GM08714 (cell line): Measurements from ENCODE around the gene SIMC1.
"Not testable (repeated sequence)": the region's sequence is repeated elsewhere in the genome, so short reads cannot be mapped to it uniquely, and the experiment has no call there.

Experiments
- H3K4me3 ChIP-seq: fragments of 200-500 bp; sonication (Bioruptor generic); 2 replicates; pipeline ENCODE4 v1.5.1; 2014; ENCODE audit warnings: mild to moderate bottlenecking, low read length, inconsistent platforms
- ZNF274 ChIP-seq: IDR thresholded peaks from 2 replicates; pipeline ENCODE4 v1.6.1; 2012; ENCODE audit warnings: mild to moderate bottlenecking, low read depth, low read length

Gene SIMC1

DNA sequence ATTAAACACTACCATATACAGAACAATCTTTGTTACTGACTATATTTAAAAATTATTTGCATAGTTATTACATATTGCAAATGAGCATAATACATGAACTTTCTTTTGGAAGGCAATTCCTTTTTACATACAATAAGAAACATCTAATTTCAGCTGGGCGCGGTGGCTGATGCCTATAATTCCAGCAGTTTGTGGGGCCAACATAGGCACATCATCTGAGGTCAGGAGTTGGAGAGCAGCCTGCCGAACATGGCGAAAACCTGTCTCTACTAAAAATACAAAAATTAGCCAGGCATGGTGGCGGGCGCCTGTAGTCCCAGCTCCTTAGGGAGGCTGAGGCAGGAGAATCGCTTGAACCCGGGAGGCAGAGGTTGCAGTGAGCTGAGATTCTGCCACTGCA lies 36.4 kb upstream of the SIMC1 start:
- TF ChIP-seq ZNF274: no peak
- no peak overlapping the region for H3K4me3 ChIP-seq

DNA sequence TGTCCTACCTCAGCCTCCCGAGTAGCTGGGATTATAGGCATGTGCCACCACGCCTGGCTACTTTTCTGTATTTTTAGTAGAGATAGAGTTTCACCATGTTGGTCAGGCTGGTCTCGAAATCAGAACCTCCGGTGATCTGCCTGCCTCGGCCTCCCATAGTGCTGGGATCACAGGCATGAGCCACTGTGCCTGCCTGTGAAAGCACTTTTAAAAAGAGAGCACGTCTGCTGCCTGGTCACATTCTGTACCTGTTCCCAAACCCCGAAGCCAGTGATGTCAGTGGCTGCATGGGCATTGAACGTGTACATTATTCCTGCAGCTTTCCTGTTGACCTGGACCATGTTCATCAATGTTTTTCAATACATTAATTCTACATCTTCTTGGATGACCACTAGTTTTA lies 35.1 kb upstream of the SIMC1 start:
- TF ChIP-seq ZNF274: no peak
- no peak overlapping the region for H3K4me3 ChIP-seq

DNA sequence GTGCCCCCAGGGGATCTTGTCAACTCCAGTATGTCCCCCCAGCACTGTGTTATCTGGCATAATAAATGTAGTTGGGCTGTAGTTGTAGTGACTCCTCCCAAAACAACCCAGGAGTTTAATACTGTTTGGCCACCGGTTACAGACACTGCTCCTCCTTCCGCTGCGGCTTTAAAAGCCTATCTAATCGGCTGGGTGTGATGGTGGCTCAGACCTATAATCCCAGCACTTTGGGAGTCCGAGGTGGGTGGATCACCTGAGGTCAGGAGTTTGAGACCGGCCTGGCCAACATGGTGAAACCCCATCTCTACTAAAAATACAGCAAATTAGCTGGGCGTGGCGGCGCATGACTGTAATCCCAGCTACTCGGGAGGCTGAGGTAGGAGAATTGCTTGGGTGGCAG lies 34.7 kb upstream of the SIMC1 start:
- not testable (repeated sequence) for H3K4me3 ChIP-seq

DNA sequence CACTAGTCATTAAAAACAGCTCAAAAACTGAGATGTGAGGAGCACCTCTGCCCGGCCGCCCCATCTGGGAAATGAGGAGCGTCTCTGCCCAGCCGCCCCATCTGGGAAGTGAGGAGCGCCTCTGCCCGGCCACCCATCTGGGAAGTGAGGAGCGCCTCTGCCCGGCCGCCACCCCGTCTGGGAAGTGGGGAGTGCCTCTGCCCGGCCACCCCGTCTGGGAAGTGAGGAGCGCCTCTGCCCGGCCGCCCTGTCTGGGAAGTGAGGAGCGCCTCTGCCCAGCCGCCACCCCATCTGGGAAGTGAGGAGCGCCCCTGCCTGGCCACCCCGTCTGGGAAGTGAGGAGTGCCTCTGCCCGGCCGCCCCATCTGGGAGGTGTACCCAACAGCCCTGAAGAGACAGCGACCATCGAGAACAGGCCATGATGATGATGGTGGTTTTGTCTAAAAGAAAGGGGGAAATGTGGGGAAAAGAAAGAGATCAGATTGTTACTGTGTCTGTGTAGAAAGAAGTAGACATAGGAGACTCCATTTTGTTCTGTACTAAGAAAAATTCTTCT lies 23.7 kb upstream of the SIMC1 start:
- H3K4me3 ChIP-seq: not testable (repeated sequence)

DNA sequence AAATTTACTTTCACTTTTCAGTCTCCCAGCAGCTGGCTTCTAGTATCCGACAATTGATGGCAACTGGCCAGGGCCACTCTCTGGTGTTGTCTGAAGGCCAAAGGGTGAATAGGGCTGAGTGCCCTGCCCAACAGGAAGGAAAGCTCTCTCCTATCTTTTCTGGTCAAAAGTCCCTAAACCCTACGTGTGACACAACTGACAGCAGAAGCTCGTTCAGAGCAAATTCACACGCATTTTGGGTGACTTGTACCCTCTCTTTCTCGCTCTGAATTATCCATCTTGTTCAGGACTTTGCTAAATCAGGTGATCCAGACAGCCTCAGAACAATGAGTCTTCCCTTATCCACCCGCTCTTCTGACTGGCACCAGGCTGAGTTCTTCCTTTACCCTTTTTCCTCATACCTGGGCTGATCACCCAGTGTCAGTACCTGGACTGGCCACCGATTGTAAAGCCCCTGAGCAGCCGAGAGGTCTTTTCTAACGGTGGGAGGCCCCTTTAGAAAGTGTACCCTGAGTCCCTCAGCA lies 21.8 kb upstream of the SIMC1 start:
- H3K4me3 ChIP-seq: not testable (repeated sequence)

DNA sequence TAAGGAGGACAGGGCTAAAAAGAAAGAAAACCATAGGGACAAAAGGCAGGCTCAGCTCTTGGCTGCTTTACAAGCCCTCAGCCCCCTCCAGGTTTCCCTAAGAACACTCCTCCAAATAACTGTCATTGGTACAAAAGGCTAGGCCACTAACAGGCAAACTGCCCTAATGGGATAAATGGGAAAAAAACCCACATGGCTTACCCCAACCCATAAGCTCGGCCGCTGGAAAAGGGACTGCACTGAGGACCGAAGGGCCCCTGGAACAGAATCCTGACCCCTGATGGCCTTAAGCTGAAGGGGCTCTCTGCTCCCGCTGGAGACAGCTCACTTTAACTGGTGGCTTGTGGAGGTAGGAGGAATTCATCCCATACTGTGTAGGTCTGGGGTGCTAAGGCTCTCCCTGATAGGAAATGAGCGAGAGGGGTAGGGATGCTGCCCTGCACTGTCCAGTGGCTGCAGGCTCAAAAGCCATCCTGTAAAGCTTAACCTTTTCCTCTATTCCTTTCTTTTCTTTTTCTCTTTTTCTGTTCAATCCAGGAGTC lies 21.0 kb upstream of the SIMC1 start:
- not testable (repeated sequence) for H3K4me3 ChIP-seq

DNA sequence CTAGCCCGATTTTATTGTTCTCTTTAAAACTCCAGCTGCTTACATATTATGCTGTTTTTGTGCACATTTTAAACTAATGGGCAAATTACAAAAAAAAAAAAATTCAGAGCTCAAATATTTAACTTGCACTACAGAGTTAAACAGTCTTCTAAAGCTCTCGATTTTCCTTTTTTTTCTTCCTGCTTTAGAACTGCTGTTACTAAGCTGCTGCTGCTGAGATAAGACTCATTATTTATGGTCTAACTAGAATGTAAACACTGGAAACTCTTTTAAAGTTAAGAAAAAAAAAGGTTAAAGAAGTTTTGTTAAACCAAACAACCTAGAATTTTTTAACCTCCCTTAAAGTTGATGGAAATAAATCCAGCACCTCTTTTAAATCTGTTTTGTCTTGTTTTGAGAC lies 20.5 kb upstream of the SIMC1 start:
- H3K4me3 ChIP-seq: not testable (repeated sequence)

DNA sequence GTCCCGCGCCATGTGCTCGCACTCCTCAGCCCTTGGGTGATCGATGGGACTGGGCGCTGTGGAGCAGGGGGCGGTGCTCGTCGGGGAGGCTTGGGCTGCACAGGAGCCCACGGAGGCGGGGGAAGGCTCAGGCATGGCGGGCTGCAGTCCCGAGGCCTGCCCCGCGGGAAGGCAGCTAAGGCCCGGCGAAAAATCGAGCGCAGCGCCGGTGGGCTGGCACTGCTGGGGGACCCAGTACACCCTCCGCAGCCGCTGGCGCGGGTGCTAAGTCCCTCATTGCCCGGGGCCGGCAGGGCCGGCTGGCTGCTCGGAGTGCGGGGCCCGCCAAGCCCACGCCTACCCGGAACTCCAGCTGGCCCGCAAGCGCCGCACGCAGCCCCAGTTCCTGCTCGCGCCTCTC lies 16.2 kb upstream of the SIMC1 start:
- not testable (repeated sequence) for H3K4me3 ChIP-seq

DNA sequence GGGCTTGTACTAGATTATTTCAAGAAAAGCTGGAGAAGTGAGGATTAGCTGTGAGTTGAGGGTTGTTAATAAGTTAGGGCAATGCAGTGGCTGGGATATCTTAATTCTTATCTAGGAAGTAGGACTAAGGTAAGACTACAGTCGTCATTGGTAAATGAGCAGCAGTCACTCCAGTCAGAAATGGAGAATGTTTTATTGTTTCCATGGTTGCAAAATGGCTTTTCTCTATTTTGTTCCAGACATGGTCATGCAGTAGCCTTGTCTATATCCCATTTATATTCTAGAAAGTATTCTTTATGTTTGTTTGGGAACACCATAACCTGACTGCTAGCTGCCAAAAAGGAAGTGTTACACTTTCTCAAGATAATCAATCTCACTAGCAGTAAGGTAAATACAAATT lies 9.9 kb upstream of the SIMC1 start:
- H3K4me3 ChIP-seq: not testable (repeated sequence)

DNA sequence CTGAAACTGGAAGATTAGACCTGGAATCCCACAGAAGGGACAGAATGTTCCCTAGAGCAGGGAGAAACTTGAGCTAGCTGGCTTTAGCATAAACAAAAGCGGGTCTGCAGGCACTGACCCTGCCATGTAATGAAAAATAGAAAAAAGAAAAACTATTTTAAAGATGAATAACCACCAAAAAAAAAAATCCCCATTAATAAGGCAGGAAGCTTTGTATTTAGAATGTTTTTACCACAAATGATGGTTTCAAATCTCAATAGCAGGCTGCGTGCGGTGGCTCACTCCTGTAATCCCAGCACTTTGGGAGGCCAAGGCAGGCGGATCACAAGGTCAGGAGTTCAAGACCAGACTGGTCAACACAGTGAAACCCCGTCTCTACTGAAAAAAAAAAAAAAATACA lies 5.0 kb upstream of the SIMC1 start:
- H3K4me3 ChIP-seq: not testable (repeated sequence)

DNA sequence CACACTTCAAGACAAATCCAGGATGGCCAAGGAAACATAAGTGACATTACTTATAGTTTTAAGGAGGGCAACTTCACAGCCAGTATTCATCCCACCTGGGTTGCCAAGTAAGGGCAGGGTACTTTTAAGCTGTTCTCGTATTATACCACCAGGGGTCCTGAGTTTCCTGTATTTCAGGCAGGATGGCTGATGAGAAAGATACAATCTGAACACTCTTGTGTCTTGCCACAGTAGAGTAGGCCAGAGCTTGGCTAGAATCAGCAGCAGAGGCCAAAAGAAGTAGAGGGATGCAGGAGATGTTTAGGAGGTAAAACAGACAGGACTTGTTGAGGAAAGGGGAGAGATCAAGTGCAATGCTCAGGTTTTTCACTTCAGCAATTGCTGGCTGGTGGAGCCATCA lies 3.1 kb upstream of the SIMC1 start:
- H3K4me3 ChIP-seq: not testable (repeated sequence)

DNA sequence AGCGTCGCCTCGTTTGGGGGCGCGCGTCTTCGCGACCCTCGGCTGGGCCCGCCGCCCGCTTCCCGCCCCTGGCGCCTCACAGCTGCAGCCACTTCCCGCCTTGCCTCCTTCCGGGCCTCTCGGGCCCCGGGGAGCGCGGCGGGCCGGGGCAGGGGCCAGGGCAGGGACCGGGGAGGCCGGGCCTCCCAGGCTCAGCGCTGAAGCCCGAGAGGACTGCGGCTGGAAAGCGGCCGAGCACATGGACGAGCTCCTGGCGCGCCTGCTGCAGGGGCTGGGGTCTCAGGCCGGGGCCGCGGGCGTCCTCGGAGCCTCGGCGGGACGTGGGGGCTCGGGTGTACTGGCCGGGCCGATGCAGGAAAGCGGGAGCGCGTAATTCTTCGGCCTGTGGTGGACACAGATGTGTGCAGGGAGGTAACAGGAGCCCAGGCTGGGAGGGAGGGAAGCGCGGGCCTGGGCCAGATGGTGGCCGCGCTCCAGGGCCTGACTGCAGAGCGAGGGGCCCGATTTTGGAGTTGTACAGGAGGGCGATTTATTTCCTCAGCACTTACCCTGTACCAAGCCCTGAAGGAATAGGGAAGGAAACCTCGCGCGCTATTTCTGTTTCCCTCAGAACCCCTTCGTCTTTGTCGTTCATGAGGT lies 540 bp downstream of the SIMC1 start:
- peak overlapping the region; percentile 49; the same call in 1 of the 2 replicates for H3K4me3 ChIP-seq

DNA sequence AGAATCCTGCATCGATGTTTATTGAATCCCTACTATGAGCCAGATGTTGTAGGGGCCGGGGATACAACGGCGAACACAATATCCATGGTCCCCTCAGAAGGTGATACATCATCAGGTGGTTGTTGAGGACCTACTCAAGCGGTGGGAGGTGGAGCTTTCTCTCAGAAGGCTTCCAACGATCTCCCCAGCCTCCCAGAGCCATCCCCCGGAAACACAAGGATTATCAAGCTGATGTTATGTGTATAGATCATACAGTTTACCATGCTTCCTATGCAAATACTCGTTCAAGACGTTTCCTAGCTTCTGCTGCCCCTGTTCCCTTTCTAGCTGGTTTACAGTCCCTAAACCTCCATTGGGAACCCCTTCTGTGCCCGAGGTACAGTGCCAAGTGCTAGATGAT lies 1.1 kb downstream of the SIMC1 start:
- H3K4me3 ChIP-seq: not testable (repeated sequence)

DNA sequence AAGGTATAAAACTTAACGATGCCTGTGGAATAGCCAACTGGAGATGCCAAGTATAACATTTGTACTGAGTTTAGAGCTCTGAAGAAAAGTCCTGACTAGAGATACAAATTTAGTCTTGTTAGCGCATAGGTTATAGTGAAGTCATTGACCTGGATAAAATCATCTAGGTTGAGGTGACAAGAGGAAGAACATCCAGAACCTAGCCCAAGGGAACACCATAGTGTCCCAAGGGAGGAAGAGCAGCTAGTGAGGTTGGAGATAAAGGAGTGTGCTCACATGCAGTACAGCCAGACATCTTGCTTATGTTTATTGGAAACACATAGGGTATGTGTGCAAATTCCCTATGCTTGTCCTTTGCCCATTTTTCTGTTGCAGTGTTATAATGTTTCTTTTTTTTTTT lies 6.1 kb downstream of the SIMC1 start:
- H3K4me3 ChIP-seq: not testable (repeated sequence)

DNA sequence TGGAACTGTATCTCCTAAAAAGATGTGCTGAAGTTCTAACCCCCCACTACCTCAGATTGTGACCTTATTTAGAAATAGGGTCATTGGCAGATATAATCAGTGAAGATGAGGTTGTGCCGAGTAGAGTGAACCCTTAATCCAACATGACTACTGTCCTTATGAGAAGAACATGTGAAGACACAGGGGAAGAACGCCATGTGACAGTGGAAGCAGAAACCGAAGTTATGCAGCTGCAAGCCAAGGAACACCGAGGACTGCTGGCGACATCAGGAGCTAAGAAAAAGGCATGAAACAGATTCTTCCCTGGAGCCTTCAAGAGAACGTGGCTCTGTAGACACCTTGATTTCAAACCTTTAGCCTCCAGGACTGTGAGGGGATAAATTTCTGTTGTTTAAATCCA lies 6.8 kb downstream of the SIMC1 start:
- not testable (repeated sequence) for H3K4me3 ChIP-seq

DNA sequence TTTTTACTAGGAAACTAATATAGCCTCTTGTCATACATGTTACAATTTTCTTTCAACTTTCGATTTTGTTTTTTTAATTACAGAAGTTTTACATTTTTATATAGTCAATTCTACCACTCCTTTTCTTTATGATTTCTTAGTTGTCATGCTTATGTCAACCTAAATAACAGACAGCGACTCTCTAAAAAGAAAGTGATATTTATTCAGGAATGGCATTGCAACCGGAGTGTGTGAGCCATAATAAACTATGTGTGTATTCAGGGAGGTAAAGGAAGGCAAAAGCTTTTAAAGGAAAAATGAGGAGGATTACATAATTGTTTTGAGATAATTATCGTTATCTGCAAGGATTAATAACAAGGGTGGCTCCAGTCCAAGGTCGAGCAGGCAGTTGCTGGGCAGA lies 7.3 kb downstream of the SIMC1 start:
- not testable (repeated sequence) for H3K4me3 ChIP-seq

DNA sequence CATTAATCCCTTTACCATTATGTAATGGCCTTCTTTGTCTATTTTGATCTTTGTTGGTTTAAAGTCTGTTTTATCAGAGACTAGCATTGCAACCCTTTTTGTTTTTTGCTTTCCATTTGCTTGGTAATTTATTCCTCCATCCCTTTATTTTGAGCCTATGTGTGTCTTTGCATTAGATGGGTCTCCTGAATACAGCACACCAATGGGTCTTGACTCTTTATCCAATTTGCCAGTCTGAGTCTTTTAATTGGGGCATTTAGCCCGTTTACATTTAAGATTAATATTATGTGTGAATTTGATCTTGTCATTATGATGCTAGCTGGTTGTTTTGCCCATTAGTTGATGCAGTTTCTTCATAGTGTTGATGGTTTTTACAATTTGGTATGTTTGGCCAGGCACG lies 12.5 kb downstream of the SIMC1 start:
- H3K4me3 ChIP-seq: not testable (repeated sequence)

DNA sequence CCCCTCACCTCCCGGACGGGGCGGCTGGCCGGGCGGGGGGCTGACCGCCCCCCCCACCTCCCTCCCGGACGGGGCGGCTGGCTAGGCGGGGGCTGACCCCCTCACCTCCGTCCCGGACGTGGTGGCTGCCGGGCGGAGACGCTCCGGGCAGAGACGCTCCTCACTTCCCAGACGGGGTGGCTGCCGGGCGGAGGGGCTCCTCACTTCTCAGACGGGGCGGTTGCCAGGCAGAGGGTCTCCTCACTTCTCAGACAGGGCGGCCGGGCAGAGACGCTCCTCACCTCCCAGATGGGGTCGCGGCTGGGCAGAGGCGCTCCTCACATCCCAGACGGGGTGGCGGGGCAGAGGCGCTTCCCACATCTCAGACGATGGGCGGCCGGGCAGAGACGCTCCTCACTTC lies 13.9 kb downstream of the SIMC1 start:
- not testable (repeated sequence) for H3K4me3 ChIP-seq

DNA sequence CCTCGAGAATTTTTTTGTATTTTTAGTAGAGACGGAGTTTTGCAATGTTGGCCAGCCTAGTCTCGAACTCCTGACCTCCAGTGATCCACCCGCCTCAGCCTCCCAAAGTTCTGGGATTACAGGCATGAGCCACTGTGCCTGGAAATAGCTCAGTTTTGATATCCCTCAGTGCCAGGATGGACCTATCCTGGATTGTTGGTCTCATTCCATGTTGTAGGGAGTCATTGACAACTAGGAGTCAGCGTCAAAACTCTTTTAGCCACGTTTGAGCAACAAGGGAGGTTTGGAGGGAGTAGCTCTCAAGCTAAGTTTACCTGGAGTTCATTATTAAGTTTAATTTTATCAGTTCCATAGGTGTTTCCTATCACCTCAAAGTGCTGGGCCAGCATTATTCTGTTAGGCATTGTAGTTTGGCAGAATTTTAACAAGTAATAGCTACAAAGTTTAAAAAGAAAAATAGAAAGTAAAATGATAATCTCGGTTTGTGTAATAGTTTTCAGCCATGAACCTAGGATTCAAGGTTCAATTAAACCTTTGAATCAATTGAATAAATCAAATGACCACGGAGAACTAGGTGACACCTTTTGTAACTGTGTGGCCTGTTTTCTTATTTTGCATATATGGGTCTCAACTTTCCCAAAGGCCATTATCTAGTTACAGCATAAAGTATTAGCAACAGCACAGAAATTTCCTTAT lies 15.3 kb downstream of the SIMC1 start:
- not testable (repeated sequence) for H3K4me3 ChIP-seq

DNA sequence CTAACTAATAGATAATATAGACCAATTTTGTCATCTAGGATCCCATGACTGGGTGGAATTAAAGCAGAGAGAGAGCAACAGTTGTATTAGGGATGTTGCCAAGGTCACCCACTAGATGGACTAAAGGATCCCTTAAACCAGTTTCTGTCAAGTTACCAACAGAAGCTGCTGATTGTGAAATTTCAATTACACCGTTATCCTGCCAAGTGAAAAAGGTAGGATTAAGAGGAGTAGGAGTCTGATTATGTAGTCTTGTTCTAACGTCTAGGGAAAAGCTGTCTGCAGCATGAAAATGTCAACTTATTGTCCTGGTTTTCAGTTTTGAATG lies 15.8 kb downstream of the SIMC1 start:
- H3K4me3 ChIP-seq: not testable (repeated sequence)

DNA sequence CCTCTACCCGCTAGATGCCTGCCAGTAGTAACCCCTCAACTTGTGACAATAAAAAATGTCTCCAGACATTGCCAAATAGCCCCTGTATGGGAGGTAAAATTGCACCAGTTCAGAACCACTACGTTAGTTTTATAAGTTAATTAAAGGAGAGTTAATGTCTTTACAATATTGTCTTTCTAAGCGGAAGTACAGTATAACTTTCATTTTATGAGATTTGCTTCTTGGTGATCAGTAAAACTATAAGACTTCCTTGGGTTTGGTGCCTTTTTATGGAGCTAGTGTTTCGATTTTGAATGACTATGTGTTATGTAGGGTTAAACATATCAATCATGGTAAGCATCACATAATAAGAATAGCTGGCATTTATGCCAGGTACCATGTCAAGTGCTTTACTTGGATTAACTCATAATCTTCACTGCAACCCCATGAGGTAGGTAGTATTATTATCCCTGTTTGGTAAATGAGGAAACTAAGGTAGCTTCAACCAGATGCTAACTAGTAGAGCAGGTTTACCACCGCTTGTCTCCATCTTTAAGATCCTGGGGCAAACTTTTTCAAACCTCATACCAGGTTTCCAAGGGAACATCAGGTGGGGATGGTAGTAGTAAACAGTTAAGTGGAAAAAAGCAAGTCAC lies 19.8 kb downstream of the SIMC1 start:
- not testable (repeated sequence) for H3K4me3 ChIP-seq

DNA sequence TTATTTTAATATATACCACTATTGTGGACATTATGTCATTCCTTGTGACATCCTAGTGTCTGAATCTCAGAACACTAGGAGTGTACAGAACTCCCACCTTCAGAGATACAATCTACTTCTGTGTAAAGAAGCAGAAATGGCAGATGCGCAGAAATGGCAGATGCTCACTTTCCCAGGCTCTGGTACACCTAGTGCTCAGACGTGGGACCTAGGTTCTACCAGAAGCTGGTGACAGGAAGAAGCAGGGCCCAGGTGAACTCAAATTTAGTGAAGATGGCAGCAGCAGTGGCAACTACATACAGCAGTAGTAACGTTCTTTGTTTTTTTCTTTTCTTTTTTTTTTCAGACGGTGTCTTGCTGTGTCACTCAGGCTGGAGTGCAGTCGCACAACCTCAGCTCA lies 22.5 kb downstream of the SIMC1 start:
- H3K4me3 ChIP-seq: not testable (repeated sequence)
